H1 (cell line): Measurements from ENCODE around the gene OGFOD3. TPM values are rescaled to one million over a fixed set of nuclear protein-coding genes. Genes with fewer than 3 reads are reported as not detected.

Experiments used
- CTCF ChIA-PET: fragments of 300-600 bp; sonication (Branson Sonifier 250); formaldehyde crosslinking; loops from one replicate; lab custom pipeline; 2021; ENCODE audit not compliant: partially characterized antibody; lab: Charles Lee
- POLR2A ChIA-PET: fragments of 300-600 bp; sonication (Branson Sonifier 250); formaldehyde crosslinking; loops from one replicate; lab custom pipeline; 2021; ENCODE audit warnings: inconsistent platforms; ENCODE audit not compliant: partially characterized antibody; lab: Charles Lee
- DNase-seq, 2 experiments: peaks; one replicate each; pipeline versions ENCODE4 v3.0.0 to v3.0.0-alpha.2; 2010 to 2022; ENCODE audit warnings: low spot score in 2 of 2, low read depth in 1 of 2, mixed read lengths in 1 of 2
- FAIRE-seq: peaks from 2 replicates; lab custom pipeline; 2011; peaks lifted over from hg19 to GRCh38; lab: Jason Lieb, UNC
- H2AFZ ChIP-seq: 2 replicates; pipeline ENCODE4 v1.8.1; 2012; ENCODE audit warnings: low read length, inconsistent platforms
- H2AK5ac ChIP-seq: 2 replicates; pipeline ENCODE4 v1.6.1; 2013; ENCODE audit warnings: low read depth, low read length
- H2BK120ac ChIP-seq: replicated peaks from 2 replicates; pipeline ENCODE3; 2013; ENCODE audit warnings: low read depth, low read length, inconsistent platforms
- H2BK12ac ChIP-seq: 2 replicates; pipeline ENCODE4 v1.6.1; 2013; ENCODE audit warnings: low read depth, low read length
- H2BK15ac ChIP-seq: 2 replicates; pipeline ENCODE4 v1.6.1; 2013; ENCODE audit warnings: low read length
- H2BK20ac ChIP-seq: 2 replicates; pipeline ENCODE4 v1.6.1; 2013; ENCODE audit warnings: low read length
- H2BK5ac ChIP-seq: 2 replicates; pipeline ENCODE4 v1.6.1; 2013; ENCODE audit warnings: low read depth, low read length
- H3K14ac ChIP-seq: 2 replicates; pipeline ENCODE4 v1.6.1; 2013; ENCODE audit warnings: inconsistent platforms; ENCODE audit not compliant: insufficient read length
- H3K18ac ChIP-seq: 2 replicates; pipeline ENCODE4 v1.6.1; 2013; ENCODE audit warnings: low read length; ENCODE audit errors: extremely low read depth
- H3K23ac ChIP-seq: 2 replicates; pipeline ENCODE4 v1.6.1; 2013; ENCODE audit warnings: inconsistent platforms; ENCODE audit not compliant: insufficient read length
- H3K23me2 ChIP-seq: 2 replicates; pipeline ENCODE4 v1.6.1; 2013; ENCODE audit warnings: low read depth, low read length
- H3K27ac ChIP-seq: 2 replicates; pipeline ENCODE4 v1.6.1; 2011; ENCODE audit warnings: low read depth, low read length, inconsistent platforms
- H3K27me3 ChIP-seq, 4 experiments: replicated peaks in 1 of 4; 1 replicate in 1 of 4; 2 replicates in 3 of 4; pipeline versions ENCODE4 v1.6.1 to v1.8.1; 2011 to 2013; ENCODE audit warnings: low read length in 3 of 4, mild to moderate bottlenecking in 3 of 4, inconsistent platforms in 2 of 4, mixed read lengths in 2 of 4, moderate library complexity in 1 of 4; ENCODE audit not compliant: control insufficient read depth in 3 of 4, insufficient read depth in 3 of 4; ENCODE audit errors: extremely low read depth in 1 of 4
- H3K36me3 ChIP-seq, 4 experiments: 2 replicates each; pipeline versions ENCODE4 v1.6.1 to v1.8.1; 2011 to 2013; ENCODE audit warnings: mild to moderate bottlenecking in 4 of 4, low read length in 3 of 4, moderate library complexity in 2 of 4, control low read depth in 1 of 4, inconsistent platforms in 1 of 4; ENCODE audit not compliant: insufficient read depth in 4 of 4, control insufficient read depth in 2 of 4
- H3K4ac ChIP-seq: replicated peaks from 2 replicates; pipeline ENCODE3; 2013; ENCODE audit warnings: low read length, low read depth, mixed read lengths, inconsistent platforms; ENCODE audit not compliant: insufficient read length
- H3K4me1 ChIP-seq, 4 experiments: replicated peaks in 1 of 4; 1 replicate in 1 of 4; 2 replicates in 3 of 4; pipeline versions ENCODE4 v1.6.1 to v1.8.1; 2011 to 2013; ENCODE audit warnings: low read length in 3 of 4, inconsistent platforms in 2 of 4, mixed read lengths in 1 of 4; ENCODE audit not compliant: insufficient read depth in 4 of 4, control insufficient read depth in 3 of 4
- H3K4me2 ChIP-seq, 2 experiments: 2 replicates each; pipeline versions ENCODE4 v1.6.1 to v1.8.1; 2011 to 2013; ENCODE audit warnings: low read depth in 2 of 2, low read length in 2 of 2, control low read depth in 1 of 2, inconsistent platforms in 1 of 2, mild to moderate bottlenecking in 1 of 2; ENCODE audit not compliant: insufficient read depth in 1 of 2
- H3K4me3 ChIP-seq, 4 experiments: fragments of 200-600, 300-600 bp in 1 of 4; sonication (generic), shearing (Covaris generic), sonication (Bioruptor Twin) in 1 of 4; 2 replicates each; pipeline versions ENCODE4 v1.5.1 to v1.8.1; 2011 to 2016; ENCODE audit warnings: low read length in 4 of 4, low read depth in 3 of 4, control low read depth in 2 of 4, inconsistent platforms in 2 of 4, mild to moderate bottlenecking in 2 of 4, mixed read lengths in 1 of 4, moderate library complexity in 1 of 4; ENCODE audit not compliant: insufficient read depth in 2 of 4; ENCODE audit errors: extremely low read depth in 1 of 4
- H3K56ac ChIP-seq: replicated peaks from 2 replicates; pipeline ENCODE3; 2013; ENCODE audit warnings: low read depth, mild to moderate bottlenecking, mixed read lengths, low read length, inconsistent platforms; ENCODE audit not compliant: insufficient read length
- H3K79me1 ChIP-seq: 2 replicates; pipeline ENCODE4 v1.6.1; 2013; ENCODE audit warnings: low read depth, low read length, control low read depth
- H3K79me2 ChIP-seq, 2 experiments: 2 replicates each; pipeline versions ENCODE4 v1.6.1 to v1.8.1; 2012 to 2013; ENCODE audit warnings: low read length in 2 of 2, mild to moderate bottlenecking in 2 of 2, inconsistent platforms in 1 of 2; ENCODE audit not compliant: insufficient read depth in 2 of 2, control insufficient read depth in 1 of 2
- H3K9ac ChIP-seq, 4 experiments: replicated peaks in 1 of 4; 1 replicate in 1 of 4; 2 replicates in 3 of 4; pipeline versions ENCODE4 v1.6.1 to v1.8.1; 2011 to 2013; ENCODE audit warnings: low read depth in 3 of 4, low read length in 3 of 4, control low read depth in 2 of 4, mild to moderate bottlenecking in 2 of 4, moderate library complexity in 2 of 4, inconsistent platforms in 1 of 4; ENCODE audit errors: extremely low read depth in 1 of 4
- H3K9me3 ChIP-seq, 2 experiments: 2 replicates each; pipeline versions ENCODE4 v1.6.1 to v1.8.1; 2012 to 2013; ENCODE audit warnings: mild to moderate bottlenecking in 2 of 2, moderate library complexity in 2 of 2, control low read depth in 1 of 2, inconsistent platforms in 1 of 2, low read depth in 1 of 2, low read length in 1 of 2, mixed read lengths in 1 of 2; ENCODE audit not compliant: insufficient read depth in 2 of 2
- H4K20me1 ChIP-seq, 2 experiments: replicated peaks in 1 of 2; 2 replicates each; pipeline versions ENCODE3 to v1.8.1; 2011 to 2013; ENCODE audit warnings: inconsistent platforms in 2 of 2, low read length in 2 of 2, mild to moderate bottlenecking in 1 of 2; ENCODE audit not compliant: insufficient read depth in 2 of 2, control insufficient read depth in 1 of 2
- H4K5ac ChIP-seq: 2 replicates; pipeline ENCODE4 v1.6.1; 2013; ENCODE audit warnings: low read length, low read depth, mixed read lengths, inconsistent platforms; ENCODE audit not compliant: insufficient read length
- H4K8ac ChIP-seq: 2 replicates; pipeline ENCODE4 v1.8.0; 2013; ENCODE audit warnings: mild to moderate bottlenecking, moderate library complexity, low read length, inconsistent platforms; ENCODE audit not compliant: insufficient read depth; ENCODE audit errors: extremely low read depth
- H4K91ac ChIP-seq: replicated peaks from 2 replicates; pipeline ENCODE3; 2013; ENCODE audit warnings: low read length, mixed read lengths, inconsistent platforms; ENCODE audit not compliant: insufficient read length
- ASH2L ChIP-seq: fragments of 200-600, 300-600 bp; sonication (generic); IDR thresholded peaks from one replicate; pipeline ENCODE4 v1.7.1; 2017; ENCODE audit warnings: low read length
- CBX8 ChIP-seq: fragments of 300-800, 300-1000 bp; sonication (generic); IDR thresholded peaks from 2 replicates; pipeline ENCODE4 v1.7.1; 2016; ENCODE audit warnings: low read depth, low read length, borderline replicate concordance
- CEBPB ChIP-seq: IDR thresholded peaks from 2 replicates; pipeline ENCODE4 v1.6.1; 2012; ENCODE audit warnings: low read depth, low read length
- EP300 ChIP-seq, 2 experiments: IDR thresholded peaks; 1 replicate in 1 of 2; 2 replicates in 1 of 2; pipeline ENCODE4 v1.6.1; 2011 to 2012; ENCODE audit warnings: low read depth in 2 of 2, low read length in 2 of 2, mild to moderate bottlenecking in 2 of 2, borderline replicate concordance in 1 of 2, inconsistent platforms in 1 of 2, moderate library complexity in 1 of 2
- FOSL1 ChIP-seq: IDR thresholded peaks from 2 replicates; pipeline ENCODE4 v1.6.1; 2011; ENCODE audit warnings: mild to moderate bottlenecking, low read depth, low read length, moderate library complexity; ENCODE audit not compliant: insufficient read depth
- JUND ChIP-seq: IDR thresholded peaks from 2 replicates; pipeline ENCODE4 v1.6.1; 2011; ENCODE audit warnings: mild to moderate bottlenecking, improper control_type of control experiment, low read length
- RNF2 ChIP-seq: fragments of 200-900, 300-1000 bp; sonication (generic); IDR thresholded peaks from 2 replicates; pipeline ENCODE4 v1.7.1; 2016; ENCODE audit warnings: borderline replicate concordance, low read depth, mild to moderate bottlenecking, antibody characterized with exemption, low read length; ENCODE audit not compliant: poor library complexity, severe bottlenecking; ENCODE audit errors: missing control alignments
- SP2 ChIP-seq: IDR thresholded peaks from 2 replicates; pipeline ENCODE4 v1.6.1; 2012; ENCODE audit warnings: mild to moderate bottlenecking, low read length, inconsistent platforms
- WGBS, 2 experiments: shearing (Covaris generic) in 1 of 2; methylation state at CpG; one replicate each; pipeline versions ENCODE4 v1.1.6 to v1.1.7; 2013 to 2015; ENCODE audit warnings: low lambda C conversion rate in 2 of 2, mixed read lengths in 2 of 2, inconsistent platforms in 1 of 2, low coverage in 1 of 2, missing lambda C conversion rate in 1 of 2; ENCODE audit not compliant: insufficient replicate concordance in 2 of 2, insufficient coverage in 1 of 2, insufficient read length in 1 of 2; ENCODE audit errors: extremely low coverage in 1 of 2, missing lambda C conversion rate in 1 of 2; 5-methylcytosine and 5-hydroxymethylcytosine counted together
- polyA plus RNA-seq, 7 experiments: library from polyadenylated mRNA; depleted of rRNA in 3 of 7; stranded (reverse) in 5 of 7; unstranded in 2 of 7; fragments of >200 nt in 5 of 7; fragments of 200-250 nt in 2 of 7; gene quantifications; 1 replicate in 5 of 7; 2 replicates in 1 of 7; 4 replicates in 1 of 7; pipeline versions ENCODE4 v1.2.1 to v1.2.3, GENCODE V29; 2011 to 2013; ENCODE audit warnings: missing spikeins in 2 of 7, mixed read lengths in 2 of 7
- total RNA-seq: library from RNA; stranded (reverse); fragmentation: NEBNext Ultra II Directional; extraction: Animal tissue kit (Norgen Biotek cat#: 25700); gene quantifications from 2 replicates; pipeline ENCODE4 v1.2.1, GENCODE V29; 2021
- TF ChIP-seq, protein P1 (sequence below): IDR thresholded peaks from 2 replicates; pipeline ENCODE4 v1.6.1; 2012; ENCODE audit warnings: inconsistent platforms
- TF ChIP-seq, protein P2 (sequence below): IDR thresholded peaks from 2 replicates; pipeline ENCODE4 v1.6.1; 2011; ENCODE audit warnings: low read length, improper control_type of control experiment

The OGFOD3 gene
- total and polyA plus RNA-seq, 2 of the 8 experiments (the other 6 are each of a cell fraction or from before 2014, with no cell fraction given) = 21.1 to 21.8 TPM

DNA sequence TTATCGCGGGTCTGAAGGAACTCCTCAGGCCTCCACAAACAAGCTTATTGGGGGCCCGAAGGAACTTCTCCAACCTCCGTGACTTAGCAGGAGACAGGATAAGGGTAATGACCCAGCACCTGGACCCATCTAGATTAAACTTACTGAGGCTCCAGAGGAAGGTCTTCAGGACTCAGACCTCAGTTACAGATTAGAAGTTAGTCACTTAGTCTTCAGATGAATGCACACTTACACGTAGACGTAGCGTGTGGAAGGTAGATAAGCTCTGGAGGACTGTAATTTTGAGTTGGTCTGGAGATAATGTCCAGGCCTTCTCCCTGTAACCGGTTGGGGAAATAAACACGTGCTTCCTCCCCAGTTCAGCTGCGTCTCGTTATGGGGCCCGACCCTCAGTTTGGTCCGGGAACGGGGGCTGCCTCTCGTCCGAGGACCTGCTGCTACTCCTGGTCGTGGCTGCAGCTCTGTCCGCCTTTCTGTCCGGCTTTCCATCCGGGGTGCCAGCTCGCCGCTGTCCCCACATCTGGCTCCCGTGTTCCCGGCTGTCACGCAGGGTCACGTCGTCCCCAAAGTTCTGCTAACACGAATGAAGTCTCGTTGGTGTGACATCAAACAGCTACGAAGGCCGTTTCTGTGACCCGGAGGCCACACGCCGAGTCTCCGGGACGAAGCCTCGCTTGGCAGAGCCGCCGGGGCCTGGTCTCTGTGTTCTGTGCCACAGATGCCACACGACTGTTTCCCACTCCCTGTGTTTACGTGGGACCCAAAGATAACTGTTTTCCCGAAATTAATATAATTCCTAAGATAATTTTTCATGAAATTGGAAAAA, 73.0 kb downstream of the OGFOD3 start:
- H4K91ac ChIP-seq = no peak overlapping the region
- ChIA-PET POLR2A (interaction anchor here (0.9 to 2.4 kb wide), 3 partner anchors 9 to 104 kb away, joined by 3 to 5 read pairs (median 4); partner anchors contain the start of gene CSNK1D), CTCF (interaction anchor here (0.9 to 3.3 kb wide), 6 partner anchors 12 to 208 kb away, joined by 3 to 8 read pairs (median 4); partner anchors contain the start of gene SECTM1)
- no peaks in the 10 kb centered on the region for H3K4me1 ChIP-seq
- H2AFZ ChIP-seq = no peak overlapping the region
- H3K4ac ChIP-seq = no peak overlapping the region
- no peaks in the 10 kb centered on the region for H3K23me2 ChIP-seq
- no peak overlapping the region for H2BK20ac ChIP-seq
- H3K4me3 ChIP-seq = no peak overlapping the region
- H2BK5ac ChIP-seq = no peak overlapping the region
- no peak overlapping the region for H4K5ac ChIP-seq
- H3K4me2 ChIP-seq = no peak overlapping the region
- H3K79me1 ChIP-seq = no peaks in the 10 kb centered on the region
- H2AK5ac ChIP-seq = no peak overlapping the region
- no peaks in the 10 kb centered on the region for H3K79me2 ChIP-seq
- DNase-seq = no peak
- no peak overlapping the region for H3K18ac ChIP-seq
- no peak overlapping the region for H3K14ac ChIP-seq
- H3K27ac ChIP-seq = no peak overlapping the region; the same call in 1 of the 2 replicates
- H4K20me1 ChIP-seq = no peaks in the 10 kb centered on the region
- no peak overlapping the region for H3K56ac ChIP-seq
- H4K8ac ChIP-seq = peak overlapping the region; percentile 9; the same call in 1 of the 2 replicates
- no peak overlapping the region for H2BK12ac ChIP-seq
- H3K27me3 ChIP-seq = no peaks in the 10 kb centered on the region; a peak in 1 of 7 replicates
- H2BK15ac ChIP-seq = no peak overlapping the region
- peaks cover 0 to 2% of the 10 kb centered on the region in 2 experiments; a peak in 1 of 4 replicates for H3K9me3 ChIP-seq
- no peak overlapping the region for H3K23ac ChIP-seq
- no peak overlapping the region for H3K9ac ChIP-seq
- WGBS, 2 experiments = 83% methylated on average over 41 of the region's 42 CpGs; no CpG with 5 or more reads in 1 of the 2 experiments
- no peak for FAIRE-seq
- no peak overlapping the region for H2BK120ac ChIP-seq
- no peaks in the 10 kb centered on the region for H3K36me3 ChIP-seq
- TF ChIP-seq ASH2L (no peak), JUND (no peak), RNF2 (no peak), FOSL1 (no peak), CBX8 (no peak), SP2 (no peak), CEBPB (no peak), EP300 (IDR thresholded peaks at IDR 0.05; ENCODE audit: borderline replicate concordance in 1 of 2, low read depth in 2 of 2, low read length in 2 of 2) (no peak)
- TF ChIP-seq, protein P1, sequence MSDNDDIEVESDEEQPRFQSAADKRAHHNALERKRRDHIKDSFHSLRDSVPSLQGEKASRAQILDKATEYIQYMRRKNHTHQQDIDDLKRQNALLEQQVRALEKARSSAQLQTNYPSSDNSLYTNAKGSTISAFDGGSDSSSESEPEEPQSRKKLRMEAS = no peak
- TF ChIP-seq, protein P2, sequence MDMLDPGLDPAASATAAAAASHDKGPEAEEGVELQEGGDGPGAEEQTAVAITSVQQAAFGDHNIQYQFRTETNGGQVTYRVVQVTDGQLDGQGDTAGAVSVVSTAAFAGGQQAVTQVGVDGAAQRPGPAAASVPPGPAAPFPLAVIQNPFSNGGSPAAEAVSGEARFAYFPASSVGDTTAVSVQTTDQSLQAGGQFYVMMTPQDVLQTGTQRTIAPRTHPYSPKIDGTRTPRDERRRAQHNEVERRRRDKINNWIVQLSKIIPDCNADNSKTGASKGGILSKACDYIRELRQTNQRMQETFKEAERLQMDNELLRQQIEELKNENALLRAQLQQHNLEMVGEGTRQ = no peak
